Measurements from ENCODE around the gene ZNF407.

The ZNF407 gene

DNA sequence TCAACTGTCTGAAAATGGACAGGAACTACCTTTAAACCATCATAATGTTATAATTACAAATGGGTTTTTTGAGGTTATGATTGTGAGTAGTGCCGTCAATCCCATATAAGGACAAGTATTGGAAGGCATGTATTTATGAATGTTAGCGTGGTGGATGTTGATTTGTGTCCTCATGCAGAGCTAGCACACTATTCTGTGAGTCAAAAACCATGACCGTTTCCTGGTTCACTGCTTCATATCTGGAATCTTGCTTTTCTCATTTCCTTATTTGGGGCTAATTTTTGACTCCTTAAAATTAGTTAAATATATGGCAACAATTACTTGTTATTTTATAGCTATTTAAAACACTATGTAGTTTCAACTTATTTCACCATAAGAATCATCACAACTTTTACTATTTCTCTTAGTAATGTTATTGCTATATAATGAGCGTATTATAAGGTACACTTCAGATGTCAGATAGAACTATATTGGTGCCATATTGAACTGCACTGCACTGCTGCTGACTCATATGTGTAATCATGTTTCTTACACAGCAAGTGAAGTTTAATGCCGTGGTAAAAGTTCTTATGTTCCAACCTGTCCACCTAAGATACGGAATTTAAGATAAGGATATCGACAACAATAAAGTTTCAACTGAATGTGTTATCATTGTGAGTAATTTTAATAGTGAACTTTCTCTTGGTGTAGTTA is 418.5 kb downstream of the ZNF407 start:
- no peak for DNase-seq (ENCODE audit: low read depth)

DNA sequence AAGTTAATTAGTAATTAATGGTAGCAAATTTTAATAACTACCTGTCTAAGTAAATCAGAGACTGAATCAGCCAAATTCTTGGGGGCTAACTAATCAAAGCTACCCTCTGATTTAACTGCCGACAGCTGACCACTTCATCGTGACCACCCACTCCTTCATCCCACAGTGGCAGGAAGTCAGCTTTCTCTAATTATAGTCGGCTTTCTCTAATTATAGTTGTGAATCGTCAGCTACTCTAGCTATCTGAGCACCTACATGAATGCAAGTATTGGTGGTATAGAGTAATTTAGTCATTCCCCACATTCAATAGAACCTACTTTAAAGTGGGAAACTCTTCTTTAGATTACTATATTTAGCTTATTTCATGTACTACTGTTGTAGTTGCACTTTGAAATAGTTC is 425.8 kb downstream of the ZNF407 start:
- DNase-seq (ENCODE audit: low read depth), result no peak

- no peak for DNase-seq (ENCODE audit: low read depth)
Observed at GRCh38 chr18:75024871-75025270, 427.2 kb downstream of the ZNF407 start.

GRCh38 chr18:75025573-75025972 is 427.9 kb downstream of the ZNF407 start:
- no peak for DNase-seq (ENCODE audit: low read depth)

DNA sequence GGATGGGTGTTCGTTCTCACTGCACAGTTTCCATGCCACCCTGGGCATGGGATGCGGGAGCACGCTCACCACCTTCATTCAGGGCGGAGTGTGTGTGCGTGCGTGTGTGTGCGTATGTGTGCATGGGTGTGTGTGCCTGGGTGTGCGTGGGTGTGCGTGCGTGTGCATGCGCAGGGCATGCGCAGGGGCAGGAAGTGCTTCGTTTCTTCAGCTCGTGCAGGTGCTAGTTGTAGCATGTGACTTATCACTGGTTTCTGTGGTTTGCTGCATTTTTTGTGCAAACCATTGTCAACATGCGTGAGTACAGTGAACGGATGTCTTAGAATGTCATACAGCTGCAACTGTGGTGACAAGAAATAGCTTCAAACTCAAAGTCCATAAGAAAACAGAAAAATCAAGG is 431.8 kb downstream of the ZNF407 start:
- no peak for DNase-seq (ENCODE audit: low read depth)

DNA sequence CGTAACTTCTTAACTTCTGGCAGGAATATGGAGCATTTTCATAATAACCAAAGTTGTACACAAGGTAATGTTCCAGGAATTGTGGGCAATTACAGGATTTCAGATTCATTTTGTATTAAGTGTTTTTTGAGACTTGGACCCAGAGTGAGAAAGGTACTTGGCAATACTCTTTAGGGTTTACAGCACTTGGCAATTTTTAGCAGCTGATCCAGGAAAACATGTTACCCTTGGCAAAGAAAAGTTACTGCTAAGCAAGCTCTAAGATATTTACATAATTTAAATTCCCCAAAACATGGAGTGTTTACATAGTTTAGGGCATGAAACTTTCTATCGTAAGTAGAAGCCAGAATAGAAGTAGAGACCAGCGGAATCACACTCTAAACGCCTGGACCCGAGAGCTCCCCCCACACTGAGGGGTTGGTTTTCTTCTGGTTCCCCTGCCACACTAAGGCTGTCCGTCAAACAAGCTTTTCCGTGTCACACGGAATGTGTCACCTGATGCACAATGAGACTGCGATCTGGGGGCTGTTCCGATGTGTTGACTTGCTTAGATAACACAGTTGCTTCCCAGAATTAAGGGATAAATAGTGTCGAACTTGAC is 434.1 kb downstream of the ZNF407 start:
- no peak for DNase-seq (ENCODE audit: low read depth)

GRCh38 chr18:75033516-75033915 is 435.8 kb downstream of the ZNF407 start:
- DNase-seq (ENCODE audit: low read depth), result no peak

DNA sequence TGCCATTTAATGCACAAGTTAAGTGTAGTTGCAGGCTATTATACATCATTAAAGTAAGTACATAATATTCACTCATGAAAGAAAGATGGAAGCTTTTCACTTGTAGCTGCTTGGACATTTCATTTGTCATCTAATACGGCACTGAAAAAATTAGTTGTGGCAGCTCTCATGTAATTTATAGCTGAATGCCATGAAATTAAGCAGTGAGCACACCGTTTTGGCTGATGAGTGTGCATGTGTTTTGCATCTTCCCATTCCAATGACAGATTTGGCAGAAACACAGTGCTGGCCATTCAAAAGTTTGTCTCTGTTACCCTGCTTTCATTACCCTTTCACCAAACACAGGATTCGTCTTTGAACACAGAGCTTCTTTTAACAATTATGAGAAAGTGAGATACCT is 437.3 kb downstream of the ZNF407 start:
- DNase-seq (ENCODE audit: low read depth), result no peak

DNA sequence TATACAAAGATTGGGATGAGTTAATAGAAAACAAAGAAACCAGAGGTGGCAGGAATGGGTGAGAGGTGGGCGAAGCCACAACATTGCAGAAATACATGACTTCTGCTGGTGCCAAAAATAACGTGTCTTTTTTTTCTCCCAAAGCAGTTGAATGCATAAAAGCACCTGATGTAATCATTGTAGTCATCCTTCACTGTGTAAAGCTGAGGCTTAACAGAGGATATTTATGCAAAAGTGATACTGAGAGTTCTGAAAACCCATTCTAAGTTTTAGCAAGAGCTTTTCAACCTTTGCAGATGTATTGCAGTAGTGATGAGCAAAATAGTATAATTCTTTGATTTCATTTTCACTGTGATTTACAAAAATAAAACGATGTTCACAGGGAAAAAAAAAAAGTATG is 438.3 kb downstream of the ZNF407 start:
- no peak for DNase-seq (ENCODE audit: low read depth)

DNA sequence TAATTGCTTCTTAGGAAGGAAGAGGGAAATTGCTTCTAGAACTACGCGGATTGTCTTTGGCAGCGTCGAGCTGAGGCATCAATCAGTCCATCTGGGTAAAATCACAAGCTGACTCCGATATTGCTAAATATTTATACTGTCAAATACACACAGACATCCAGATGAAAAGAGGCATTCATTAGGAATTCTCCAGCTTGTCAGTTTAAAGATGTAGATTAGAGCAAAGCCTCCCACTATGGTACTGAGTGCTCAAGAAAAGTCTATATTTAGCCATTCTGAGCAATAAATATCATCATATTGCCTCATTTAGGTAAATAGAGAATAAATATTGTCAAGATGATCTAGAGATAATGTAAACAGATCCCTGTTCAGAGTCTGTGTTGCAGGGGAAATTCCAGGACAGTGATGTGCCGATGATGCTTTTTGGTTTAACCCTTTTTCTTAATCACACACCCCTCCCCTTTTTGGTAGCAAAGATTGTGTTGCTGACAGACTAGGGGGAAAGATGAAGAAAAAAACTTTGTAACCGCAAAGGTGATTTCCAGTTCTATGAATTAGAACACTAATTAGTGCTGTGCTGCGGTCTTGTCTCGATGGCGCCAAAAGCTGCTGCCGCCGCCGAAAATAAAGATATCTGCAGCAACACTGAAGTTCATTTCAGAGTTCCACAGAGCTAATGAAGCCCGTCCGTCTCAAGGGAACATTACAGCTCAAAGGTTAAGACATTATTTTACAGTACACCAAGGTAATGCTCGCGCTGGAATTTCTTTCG is 439.4 kb downstream of the ZNF407 start:
- no peak for DNase-seq (ENCODE audit: low read depth)

DNA sequence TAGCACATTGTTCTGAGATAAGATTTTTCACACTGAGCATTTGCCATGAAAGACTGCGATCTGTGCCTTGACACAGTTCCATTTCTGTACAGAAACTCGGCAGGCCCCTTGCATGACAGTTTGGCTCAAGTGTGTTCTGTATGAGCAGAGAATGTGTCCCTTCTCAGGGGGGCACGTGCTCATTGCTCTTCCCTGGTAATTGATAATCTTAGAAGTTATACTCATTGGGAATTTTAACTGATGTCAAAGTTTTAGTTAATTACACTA is 440.0 kb downstream of the ZNF407 start:
- DNase-seq (ENCODE audit: low read depth), result no peak

- no peak for DNase-seq (ENCODE audit: low read depth)
Observed at GRCh38 chr18:75041586-75041985, 443.9 kb downstream of the ZNF407 start.

- DNase-seq (ENCODE audit: low read depth), result no peak
Observed at GRCh38 chr18:75043478-75043877, 445.8 kb downstream of the ZNF407 start.

DNA sequence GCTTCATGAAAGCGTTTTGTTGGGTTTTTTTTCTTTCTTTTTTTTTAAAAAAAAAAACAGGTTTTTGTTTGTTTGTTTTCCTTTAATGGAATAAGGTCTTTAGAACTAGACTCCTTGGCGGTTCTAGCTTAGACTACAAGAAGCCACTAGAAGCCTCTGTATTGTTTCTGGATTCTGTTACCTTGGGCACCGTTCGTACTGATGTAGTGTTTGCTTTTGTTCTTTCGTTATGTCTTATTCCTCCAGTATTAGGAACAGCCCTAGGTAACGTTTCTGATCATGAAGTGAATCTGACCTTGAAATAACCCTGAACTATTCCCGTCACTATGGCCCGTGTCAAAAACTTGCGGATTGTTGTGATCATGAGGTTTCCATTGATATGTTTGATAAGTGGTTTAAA is 446.6 kb downstream of the ZNF407 start:
- no peak for DNase-seq (ENCODE audit: low read depth)

GRCh38 chr18:75044791-75045190 is 447.1 kb downstream of the ZNF407 start:
- DNase-seq (ENCODE audit: low read depth), result no peak

- no peak for DNase-seq (ENCODE audit: low read depth)
Observed at GRCh38 chr18:75045272-75045671, 447.6 kb downstream of the ZNF407 start.

DNA sequence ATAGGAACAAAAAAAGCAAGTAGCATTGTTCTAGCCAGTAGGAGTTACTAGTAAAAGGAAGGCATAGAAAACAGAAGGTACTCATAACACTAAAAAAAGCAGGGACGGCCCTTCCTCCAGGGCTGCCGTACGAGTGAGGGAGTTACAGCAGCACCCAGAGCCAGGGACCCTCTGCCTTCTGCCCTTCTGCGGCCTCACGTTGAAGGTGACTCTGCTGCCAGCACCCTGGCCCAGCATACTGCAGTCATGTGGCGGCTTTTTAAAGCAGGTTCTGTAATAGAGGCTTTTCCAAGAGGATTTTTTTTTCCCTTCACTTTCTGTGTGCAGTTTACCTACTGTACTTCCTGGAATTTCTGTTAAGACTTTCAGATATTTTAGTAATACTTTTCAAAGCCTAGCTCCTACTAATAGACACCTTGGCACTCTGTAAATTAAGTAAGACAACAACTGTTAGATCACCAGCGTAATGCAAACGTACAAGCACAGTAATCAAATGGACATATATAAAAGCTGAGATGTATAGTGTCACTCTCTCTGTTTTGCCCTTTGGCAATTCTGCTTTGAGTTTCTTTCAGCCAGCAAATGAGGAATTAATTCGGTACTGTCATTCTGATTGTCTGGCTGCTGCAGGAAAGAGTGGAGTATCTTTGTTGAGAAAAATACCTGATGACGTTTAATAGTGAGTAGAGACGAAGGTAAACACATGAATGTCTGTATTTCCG is 449.7 kb downstream of the ZNF407 start:
- DNase-seq (ENCODE audit: low read depth), result no peak

GRCh38 chr18:75048776-75049454 is 451.2 kb downstream of the ZNF407 start:
- no peak for DNase-seq (ENCODE audit: low read depth)

DNA sequence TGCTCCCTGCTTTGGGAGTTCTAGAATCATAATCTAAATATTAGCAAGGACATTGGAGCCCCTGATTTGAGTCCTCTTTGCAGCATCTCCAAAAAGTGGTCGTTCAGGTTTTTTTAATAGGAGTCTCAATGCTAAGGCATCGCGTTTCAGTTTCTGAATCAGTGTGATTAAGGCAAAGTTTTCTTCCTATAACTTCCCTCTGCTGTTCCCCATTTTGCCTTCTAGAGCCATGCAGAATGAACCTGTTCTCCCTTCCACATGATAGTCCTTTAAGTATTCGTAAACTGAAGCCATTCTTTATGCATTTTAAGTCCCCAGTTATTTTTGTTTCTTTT is 451.8 kb downstream of the ZNF407 start:
- DNase-seq (ENCODE audit: low read depth), result no peak

DNA sequence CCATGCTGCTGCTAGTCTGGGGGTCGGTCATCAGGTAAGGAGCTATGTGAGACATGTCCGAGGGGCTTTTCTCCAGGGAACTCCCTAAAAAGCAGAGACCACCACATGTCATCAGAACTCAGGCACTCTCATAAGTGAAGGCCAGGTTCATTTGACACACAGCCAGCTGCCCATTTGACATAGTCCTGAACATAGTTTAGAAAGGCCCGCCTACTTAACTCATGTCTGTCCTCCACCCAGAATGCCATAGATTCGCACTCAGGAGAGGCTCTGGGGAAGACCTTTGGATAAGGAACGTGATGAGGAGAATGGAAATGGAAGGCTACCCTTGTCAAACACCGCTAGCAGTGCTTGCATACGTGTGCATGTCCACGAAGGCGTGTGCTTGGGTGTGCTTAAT is 454.1 kb downstream of the ZNF407 start:
- DNase-seq (ENCODE audit: low read depth), result no peak

GRCh38 chr18:75052475-75052874 is 454.8 kb downstream of the ZNF407 start:
- no peak for DNase-seq (ENCODE audit: low read depth)

- no peak for DNase-seq (ENCODE audit: low read depth)
Observed at GRCh38 chr18:75053028-75053629, 455.5 kb downstream of the ZNF407 start.
